ENCODE data around the gene LRMDA.

DNA sequence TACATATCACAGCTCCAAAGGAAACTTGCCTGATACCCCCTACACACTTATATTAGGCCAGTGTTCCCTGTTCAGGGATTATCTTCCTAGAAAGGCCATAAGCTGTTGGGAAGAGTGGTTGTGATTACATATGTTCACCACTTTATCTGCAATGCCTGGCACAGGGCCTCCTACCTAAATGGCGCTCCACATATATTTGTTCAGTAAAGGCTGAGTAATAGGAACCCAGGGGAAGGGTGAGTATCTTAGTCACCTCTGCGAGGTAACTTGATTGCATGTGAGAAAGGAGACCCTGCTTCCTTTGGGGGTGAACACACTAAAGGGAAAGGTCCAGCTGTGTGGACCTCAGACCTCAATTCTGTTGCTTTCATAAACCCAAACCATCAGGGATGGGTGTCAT, 896.0 kb downstream of the LRMDA start:
- TF ChIP-seq, protein P1, sequence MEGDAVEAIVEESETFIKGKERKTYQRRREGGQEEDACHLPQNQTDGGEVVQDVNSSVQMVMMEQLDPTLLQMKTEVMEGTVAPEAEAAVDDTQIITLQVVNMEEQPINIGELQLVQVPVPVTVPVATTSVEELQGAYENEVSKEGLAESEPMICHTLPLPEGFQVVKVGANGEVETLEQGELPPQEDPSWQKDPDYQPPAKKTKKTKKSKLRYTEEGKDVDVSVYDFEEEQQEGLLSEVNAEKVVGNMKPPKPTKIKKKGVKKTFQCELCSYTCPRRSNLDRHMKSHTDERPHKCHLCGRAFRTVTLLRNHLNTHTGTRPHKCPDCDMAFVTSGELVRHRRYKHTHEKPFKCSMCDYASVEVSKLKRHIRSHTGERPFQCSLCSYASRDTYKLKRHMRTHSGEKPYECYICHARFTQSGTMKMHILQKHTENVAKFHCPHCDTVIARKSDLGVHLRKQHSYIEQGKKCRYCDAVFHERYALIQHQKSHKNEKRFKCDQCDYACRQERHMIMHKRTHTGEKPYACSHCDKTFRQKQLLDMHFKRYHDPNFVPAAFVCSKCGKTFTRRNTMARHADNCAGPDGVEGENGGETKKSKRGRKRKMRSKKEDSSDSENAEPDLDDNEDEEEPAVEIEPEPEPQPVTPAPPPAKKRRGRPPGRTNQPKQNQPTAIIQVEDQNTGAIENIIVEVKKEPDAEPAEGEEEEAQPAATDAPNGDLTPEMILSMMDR (IDR thresholded peaks at IDR 0.05) = no peak
- no peak for TF ChIP-seq POLR2A (IDR thresholded peaks at IDR 0.05)
